ENCODE data around the gene IQCH. TPM values are rescaled to one million over a fixed set of nuclear protein-coding genes. Genes with fewer than 3 reads are reported as not detected.
"Not testable (repeated sequence)": the region's sequence is repeated elsewhere in the genome, so short reads cannot be mapped to it uniquely, and the experiment has no call there.

IQCH gene
- polyA plus RNA-seq, 4 donors: 1.7 to 10.6 (median 7.2) TPM

DNA sequence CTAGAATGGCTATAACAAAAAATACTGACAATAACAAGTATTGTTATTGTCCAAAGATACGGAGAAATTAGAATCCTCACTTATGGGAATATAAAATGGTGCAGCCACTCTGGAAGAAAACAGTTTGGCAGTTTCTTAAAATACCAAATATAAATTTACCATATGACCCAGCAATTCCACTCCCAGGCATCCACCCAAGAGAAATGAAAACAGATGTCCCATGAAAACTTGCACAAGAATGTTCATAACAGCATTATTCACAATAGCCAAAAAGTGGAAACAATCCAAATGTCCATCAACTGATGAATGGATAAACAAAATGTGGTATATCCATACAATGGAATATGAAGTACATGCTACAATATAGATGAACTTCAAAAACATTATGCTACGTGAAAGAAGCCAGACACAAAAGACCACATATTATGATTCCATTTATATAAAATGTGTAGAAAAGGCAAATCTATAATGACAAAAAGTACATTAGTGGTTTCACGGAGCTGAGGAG lies 9.6 kb upstream of the IQCH start:
- DNase-seq (ENCODE audit: low read depth in 4 of 4, low spot score in 3 of 4): no peak

DNA sequence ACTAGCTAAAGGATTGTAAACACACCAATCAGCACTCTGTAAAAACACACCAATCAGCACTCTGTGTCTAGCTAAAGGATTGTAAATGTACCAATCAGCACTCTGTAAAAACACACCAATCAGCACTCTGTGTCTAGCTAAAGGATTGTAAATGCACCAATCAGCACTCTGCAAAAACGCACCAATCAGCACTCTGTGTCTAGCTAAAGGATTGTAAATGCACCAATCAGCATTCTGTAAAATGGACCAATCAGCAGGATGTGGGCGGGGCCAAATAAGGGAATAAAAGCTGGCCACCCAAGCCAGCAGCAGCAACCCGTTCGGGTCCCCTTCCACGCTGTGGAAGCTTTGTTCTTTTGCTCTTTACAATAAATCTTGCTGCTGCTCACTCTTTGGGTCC lies 8.0 kb upstream of the IQCH start:
- not testable (repeated sequence) for DNase-seq (ENCODE audit: low read depth in 4 of 4, low spot score in 3 of 4)

DNA sequence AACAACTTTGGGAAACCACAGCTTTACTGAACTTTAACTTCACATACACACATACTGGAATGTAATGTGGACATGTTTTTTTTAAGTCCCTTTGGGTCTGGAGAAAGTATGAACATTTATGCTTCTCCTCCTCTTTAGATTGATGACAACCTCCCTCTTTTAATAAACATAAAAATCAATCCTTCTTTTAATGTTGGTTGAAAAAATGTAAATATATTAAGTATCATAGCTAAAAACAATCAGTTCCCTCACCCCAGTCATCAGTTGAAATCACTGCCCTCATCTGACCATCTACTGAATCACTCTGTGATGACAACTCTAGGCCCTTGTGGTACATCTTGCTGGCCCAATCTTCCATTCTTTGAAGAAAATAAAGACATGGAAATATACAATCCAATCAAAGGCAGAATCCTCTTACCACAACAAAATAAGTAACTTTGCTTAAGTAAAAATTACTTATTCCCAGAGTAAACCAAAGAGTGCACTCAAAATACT lies 6.5 kb upstream of the IQCH start:
- no peak for DNase-seq (ENCODE audit: low read depth in 4 of 4, low spot score in 3 of 4)

DNA sequence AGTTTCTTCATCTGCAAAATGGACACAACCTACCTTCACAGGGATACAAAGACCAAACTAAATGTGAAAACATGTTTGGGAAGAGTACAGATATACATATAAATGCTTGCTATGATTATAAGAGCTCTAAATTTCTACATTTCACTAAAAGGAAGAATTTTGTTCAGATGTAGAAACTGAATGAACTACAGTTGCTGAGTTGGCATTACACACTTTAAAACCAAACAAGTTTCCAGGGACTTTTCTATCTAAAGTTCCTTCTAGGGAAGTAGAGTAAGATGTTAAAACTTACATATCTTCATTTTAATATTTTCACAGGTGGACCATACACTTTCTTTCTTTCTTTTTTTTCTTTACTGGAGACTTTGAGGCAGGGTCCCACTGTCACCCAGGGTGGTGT lies 4.8 kb upstream of the IQCH start:
- DNase-seq (ENCODE audit: low read depth in 4 of 4, low spot score in 3 of 4): no peak

DNA sequence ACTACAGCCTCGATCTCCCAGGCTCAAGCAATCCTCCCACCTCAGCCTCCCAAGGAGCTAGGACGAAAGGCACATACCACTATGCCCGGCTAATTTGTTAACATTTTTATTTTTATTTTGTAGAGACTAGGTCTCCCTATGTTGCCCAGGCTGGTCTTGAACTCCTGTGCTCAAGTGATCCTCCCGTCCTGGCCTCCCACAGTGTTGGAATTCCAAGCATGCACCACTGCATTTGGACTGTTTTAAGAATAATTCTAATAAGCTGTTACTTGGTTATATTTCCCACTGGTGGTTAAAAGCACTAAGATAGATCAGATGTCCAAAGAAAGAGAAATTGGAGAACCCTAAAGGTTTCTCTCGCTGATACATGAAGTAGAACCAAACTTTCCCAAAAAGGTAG lies 3.3 kb upstream of the IQCH start:
- DNase-seq (ENCODE audit: low read depth in 4 of 4, low spot score in 3 of 4): no peak

DNA sequence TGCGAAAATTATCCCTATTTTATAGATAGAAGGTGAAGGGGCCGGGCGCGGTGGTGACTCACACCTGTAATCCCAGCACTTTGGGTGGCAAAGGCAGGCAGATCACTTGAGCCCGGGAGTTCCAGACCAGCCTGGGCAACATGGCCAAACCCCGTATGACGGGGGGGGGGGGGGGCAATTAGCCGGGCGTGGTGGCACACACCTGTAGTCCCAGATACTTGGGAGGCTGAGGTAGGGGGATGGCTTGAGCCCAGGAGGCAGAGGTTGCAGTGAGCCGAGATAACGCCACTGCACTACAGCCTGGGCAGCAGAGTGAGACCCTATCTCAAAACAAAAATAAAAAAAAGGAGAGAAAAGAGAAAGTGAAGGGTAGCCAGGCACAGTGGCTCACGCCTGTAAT lies 1.5 kb upstream of the IQCH start:
- DNase-seq (ENCODE audit: low read depth in 4 of 4, low spot score in 3 of 4): no peak

DNA sequence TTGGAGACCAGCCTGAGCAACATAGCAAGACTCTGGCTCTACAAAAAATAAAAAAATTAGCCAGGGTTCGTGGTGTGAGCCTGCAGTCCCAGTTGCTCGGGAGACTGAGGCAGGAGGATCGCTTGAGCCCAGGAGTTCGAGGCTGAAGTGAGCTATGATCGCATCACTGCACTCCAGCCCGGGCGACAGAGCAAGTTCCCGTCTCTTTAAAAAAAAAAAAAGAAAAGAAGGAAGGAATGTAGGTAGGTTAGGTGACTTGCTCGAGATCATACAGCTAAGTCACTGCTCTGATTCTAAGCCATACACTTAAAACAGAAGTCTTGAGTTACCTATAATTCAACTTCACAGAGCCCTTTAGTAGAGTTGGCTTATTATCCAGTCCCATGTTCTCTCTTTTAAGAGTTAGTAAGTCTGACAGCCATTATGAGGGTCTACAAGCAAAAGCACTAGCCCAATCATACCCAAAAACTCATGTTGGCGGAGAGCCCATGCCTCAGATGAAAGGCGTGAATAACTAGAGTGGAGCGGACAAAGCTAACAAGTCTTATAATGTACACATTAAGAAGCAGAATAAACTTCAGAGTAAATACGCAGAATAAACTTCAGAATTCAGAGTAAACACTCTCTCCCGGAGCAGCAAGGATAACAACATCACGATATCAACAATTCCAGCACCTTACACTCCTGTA lies 893 bp upstream of the IQCH start:
- no peak for DNase-seq (ENCODE audit: low read depth in 4 of 4, low spot score in 3 of 4)

DNA sequence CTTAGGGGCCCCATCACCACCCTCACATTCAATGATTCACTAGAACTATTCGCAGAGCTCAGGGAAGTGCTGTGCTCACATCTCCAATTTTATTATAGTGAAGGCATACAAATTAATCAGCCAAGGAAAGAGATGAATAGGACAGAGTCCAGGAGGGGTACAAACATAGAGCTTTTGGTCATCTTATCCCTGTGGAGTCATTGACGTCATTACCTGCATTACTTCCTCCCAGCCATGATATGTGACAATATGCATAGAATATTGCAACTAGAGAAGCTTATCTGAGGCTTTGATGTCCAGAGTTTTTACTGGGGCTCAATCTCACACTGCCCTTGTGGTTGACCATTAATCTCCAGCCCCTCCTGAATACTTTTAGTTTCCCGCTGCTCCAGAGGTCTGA lies 1.5 kb downstream of the IQCH start:
- DNase-seq (ENCODE audit: low read depth in 4 of 4, low spot score in 3 of 4): no peak

DNA sequence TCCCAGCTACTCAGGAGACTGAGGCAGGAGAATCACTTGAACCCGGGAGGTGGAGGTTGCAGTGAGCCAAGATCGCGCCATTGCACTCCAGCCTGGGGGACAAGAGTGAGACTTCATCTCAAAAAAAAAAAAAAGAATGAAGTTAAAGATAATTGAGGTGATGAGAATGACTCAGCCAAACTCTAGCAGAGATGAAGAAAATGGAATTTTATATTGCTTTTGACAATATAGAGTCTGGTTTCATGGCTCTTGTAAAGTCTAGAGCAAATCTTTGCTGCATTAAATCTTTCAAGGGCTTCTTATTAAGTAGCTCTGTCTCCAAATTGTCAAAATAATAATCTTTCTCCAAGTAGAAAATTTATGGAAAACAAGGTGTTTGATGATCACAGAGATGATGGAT lies 3.8 kb downstream of the IQCH start:
- DNase-seq (ENCODE audit: low read depth in 4 of 4, low spot score in 3 of 4): not testable (repeated sequence)

DNA sequence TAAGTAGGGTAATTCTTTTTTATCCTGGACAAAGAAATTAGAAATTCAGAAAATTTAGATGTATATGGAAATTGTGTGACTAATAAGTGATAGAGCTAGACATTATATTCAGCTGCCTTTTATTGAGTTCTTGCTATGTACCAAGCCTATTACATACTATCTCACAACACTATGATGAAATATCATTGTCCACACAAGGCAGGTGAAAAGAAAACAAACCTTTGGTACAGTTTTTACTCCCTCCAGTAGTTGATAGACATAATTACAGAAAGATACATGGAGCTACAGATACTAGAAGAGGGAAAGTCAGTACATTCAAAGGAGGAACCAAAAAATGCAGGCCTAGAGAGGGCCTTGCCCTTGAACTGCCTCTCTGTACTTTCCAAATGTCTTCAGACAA lies 4.8 kb downstream of the IQCH start:
- no peak for DNase-seq (ENCODE audit: low read depth in 4 of 4, low spot score in 3 of 4)

DNA sequence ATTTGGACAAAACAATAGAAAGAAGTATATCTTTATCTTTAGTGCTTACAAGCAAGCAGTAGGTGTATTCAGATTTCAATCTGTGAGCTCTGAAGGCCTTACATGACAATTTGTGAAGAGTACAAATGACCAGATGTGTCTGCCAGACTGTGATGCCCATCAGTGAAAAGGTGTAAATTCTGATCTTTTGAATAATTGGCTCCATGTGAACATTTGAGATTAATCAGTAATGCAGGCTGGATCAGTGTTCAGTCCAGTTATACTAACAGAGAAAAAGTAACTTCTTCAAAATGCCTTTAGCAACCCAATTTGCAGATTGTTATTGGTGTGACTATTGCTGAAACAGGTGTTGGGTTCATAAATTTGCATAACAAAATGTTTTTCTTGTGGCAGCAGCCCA lies 5.2 kb downstream of the IQCH start:
- DNase-seq (ENCODE audit: low read depth in 4 of 4, low spot score in 3 of 4): no peak

DNA sequence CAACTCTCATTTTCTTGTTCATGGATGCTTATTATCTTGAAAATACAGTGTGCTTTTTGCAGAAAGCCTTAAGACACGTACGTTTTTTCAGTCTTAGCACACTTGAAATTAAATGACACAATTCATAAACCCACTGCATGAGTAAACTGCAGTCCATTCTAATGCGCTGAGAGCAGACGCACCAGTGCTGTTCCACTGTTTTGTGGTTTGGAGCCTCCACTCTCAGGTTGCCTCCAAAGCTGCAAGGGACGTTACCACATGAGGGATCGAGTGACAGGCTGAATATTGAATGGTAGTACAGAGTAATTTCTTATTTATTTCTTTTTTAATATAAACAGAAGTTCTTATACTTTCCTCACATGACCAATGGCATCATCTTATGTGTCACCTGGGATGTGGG lies 12.3 kb downstream of the IQCH start:
- no peak for DNase-seq (ENCODE audit: low read depth in 4 of 4, low spot score in 3 of 4)

DNA sequence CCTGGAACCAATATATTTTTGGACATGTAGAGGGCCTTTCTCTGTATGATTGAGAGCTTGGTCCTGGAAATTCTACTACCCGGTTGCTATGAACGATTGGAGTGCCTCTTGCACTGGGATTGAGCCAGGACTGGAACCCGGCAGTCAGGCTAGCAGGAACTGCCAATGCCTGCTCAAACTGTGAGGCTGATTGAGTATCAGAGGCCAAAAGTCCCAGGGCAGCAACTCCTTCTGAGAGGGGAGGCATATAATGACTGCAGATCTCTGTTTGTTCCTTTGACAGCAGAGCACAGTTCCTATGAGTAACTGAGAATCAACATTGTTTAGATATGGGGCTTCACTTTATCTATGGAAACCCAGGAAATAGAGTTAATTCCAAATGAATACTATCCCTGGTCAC lies 12.9 kb downstream of the IQCH start:
- no peak for DNase-seq (ENCODE audit: low read depth in 4 of 4, low spot score in 3 of 4)

DNA sequence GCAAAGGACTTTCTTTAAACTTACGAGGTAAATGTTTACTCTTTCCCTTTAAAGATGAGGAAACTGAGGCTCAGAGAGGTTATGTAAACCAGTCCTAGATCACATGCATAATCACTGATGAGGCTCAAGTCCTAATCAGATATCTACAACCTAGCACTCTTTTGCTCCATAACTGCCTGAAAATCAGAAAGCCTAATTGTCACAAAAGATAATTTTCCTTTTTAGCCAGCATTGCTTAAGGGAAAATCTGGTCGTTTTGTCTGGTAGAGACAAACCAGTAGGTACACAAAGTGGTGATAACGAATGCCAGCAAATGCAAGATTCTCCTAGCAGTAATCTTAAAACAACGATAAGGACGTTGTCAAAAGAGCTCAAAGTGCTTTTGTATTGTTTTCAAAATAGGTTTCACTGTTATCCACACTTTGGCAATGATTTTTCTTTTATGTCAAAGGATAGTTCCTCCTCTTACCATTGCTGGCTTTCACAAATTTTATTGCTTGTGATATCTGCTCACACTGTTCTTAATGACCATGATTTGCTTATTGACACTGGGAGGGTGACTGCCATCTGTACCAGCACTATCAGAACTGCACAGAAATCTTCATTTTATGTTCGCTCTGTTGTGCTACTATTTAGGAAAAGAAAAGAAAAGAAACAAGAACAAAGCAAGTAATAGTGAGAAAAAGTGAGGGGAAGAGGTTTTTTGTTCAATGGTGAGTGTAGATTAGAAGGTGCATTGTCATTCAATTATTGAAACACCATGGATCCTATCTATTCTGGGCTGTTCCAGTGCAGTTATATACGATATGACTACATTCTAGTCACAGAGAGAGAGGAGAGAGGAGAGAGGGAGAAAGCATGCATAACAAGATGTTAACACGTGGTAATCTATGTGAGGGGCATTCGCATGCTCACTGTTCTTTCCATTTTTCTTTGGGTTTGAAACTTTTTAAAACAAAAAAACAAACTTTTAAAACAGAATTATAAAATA lies 13.7 kb downstream of the IQCH start:
- DNase-seq (ENCODE audit: low read depth in 4 of 4, low spot score in 3 of 4): no peak

DNA sequence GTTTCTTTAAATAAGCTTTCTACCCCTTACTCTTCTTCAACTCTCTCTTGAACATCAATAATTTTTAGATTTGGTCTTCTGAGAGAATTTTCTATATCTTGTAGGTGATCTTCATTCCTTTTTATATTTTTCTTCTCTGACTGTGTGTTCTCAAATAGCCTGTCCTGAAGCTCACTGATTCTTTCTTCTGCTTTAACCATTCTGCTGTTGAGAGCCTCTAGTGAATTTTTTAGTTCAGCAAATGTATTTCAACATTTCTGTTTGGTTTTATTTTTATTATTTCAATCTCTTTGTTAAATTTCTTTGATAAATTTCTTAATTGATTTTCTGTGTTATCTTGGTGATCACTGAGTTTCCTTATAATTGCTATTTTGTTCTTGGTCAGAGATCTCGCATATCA lies 19.6 kb downstream of the IQCH start:
- DNase-seq (ENCODE audit: low read depth in 4 of 4, low spot score in 3 of 4): no peak

DNA sequence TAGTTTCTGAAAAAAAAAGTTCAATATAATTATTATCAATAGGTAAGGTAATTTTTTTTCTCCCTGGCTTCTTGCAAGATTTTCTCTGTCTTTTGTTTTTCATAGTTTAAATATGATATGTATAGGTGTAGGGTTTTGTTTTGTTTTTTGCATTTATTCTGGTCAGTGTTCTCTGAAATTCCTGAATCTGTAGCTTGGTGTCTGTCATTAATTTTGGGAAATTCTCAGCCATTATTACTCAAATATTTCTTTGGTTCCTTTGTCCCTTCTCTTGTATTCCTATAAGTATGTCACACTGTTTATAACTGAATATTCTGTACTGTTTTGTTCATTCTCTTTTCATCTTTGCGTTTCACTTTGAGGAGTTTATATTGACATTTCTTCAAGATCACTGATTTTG lies 22.1 kb downstream of the IQCH start:
- no peak for DNase-seq (ENCODE audit: low read depth in 4 of 4, low spot score in 3 of 4)

DNA sequence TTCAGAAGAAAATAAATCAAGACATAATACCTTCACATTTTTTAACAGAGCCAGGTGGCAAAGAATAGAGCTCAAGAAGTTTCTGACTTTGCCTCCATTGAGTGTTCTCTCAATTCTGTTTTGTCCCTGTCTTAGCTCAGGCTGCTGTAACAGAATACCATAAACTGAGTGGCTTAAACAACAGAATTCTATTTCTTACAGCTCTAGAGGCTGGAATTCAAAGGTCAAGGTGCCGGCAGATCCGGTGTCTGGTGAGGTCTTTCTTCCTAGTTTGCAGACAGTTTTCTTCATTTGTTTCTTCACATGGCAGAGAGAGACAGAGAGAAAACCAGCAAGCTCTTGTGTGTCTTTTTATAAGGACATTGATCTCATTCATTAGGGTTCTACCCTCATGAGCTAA lies 25.6 kb downstream of the IQCH start:
- DNase-seq (ENCODE audit: low read depth in 4 of 4, low spot score in 3 of 4): peak in 1 of 4 donors; percentile 40

DNA sequence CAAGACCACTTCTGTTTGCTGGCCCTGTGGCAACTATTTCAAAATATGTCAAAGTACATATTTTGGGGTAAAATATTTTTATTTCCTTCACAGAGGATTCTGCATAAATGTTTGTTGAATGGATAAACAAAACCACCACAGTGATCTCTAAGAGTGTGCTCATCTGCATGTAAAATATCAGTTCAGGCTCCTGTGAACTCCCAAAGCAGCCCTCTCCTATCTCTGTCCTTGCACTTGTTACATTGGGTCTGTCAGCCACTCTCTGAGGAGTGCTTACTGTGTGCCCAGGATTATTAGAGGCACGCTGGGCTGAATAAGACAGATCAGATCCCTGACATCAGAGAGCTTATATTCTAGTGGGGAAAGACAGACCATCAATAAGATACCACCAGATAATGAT lies 27.1 kb downstream of the IQCH start:
- no peak for DNase-seq (ENCODE audit: low read depth in 4 of 4, low spot score in 3 of 4)

DNA sequence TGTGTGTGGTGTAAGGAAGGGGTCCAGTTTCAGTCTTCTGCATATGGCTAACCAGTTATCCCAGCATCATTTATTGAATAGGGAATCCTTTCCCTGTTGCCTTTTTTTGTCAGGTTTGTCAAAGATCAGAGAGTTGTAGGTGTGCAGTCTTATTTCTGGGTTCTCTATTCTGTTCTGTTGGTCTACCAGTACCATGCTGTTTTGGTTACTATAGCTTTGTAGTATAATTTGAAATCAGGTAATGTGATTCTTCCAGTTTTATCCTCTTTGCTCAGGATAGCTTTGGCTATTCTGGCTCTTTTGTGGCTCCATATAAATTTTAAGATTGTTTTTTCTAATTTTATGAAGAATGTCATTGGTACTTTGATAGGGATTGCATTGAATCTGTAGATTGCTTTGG lies 31.0 kb downstream of the IQCH start:
- not testable (repeated sequence) for DNase-seq (ENCODE audit: low read depth in 4 of 4, low spot score in 3 of 4)

DNA sequence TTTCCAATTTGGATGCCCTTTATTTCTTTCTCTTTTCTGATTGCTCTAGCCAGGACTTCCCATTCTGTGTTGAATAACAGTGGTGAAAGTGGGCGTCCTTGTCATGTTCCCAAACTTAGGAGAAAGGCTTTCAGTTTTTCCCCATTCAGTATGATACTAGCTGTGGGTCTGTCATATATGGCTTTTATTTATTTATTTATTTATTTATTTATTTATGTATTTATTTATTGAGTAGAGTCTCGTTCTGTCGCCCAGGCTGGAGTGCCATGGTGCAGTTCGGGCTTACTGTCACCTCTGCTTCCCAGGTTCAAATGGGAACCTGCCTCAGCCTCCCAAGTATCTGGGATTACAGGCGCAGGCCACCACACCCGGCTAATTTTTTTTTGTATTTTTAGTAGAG lies 31.8 kb downstream of the IQCH start:
- not testable (repeated sequence) for DNase-seq (ENCODE audit: low read depth in 4 of 4, low spot score in 3 of 4)

DNA sequence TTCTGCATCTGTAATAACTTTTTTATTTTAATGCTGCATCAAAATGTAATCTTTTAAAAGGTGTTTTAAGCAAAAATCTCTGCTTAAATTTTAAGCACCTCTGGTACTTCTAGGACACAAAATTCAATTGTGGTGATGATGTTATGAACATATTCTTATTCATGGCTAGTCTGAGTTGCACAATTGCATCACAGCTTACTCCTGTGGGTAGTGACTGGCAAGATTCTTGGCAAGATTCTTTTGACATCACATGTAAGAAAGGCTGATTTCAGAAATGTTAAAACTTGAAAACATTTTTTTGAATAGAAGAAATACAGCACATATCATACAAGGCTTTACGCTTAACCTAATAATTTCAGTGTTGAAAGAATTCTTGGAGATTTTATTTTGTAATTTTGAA lies 35.7 kb downstream of the IQCH start:
- no peak for DNase-seq (ENCODE audit: low read depth in 4 of 4, low spot score in 3 of 4)

DNA sequence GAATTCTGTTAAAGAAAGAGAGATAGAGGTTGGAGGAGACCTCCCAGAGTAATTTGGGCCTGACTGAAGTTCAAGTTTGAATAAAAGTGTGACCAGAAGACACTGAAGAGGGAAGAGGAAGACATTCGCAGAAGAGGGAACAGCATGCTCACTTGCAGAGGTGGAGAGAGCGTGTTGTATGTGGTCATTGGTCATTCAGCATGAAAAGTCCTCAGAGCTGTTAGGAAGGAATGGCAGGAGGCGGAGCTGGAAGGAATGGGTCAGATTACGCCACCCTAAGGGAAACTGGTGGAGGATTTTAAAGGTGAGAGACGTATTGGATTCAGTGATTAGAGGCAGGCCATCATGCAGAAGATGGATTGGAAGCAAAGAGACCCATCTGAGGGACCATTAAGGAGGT lies 41.6 kb downstream of the IQCH start:
- no peak for DNase-seq (ENCODE audit: low read depth in 4 of 4, low spot score in 3 of 4)
